OCI-LY7 (cell line): ENCODE measurements around the gene TOLLIP.

Source experiments
- CTCF ChIP-seq: fragments of 200-600 bp; sonication (generic); conservative IDR thresholded peaks from 2 replicates; pipeline ENCODE4 v1.5.1; 2014; ENCODE audit warnings: mild to moderate bottlenecking, antibody characterized with exemption, low read length, moderate library complexity, mixed read lengths
- EZH2phosphoT487 ChIP-seq: fragments of 200-600 bp; sonication (generic); IDR thresholded peaks from 2 replicates; pipeline ENCODE4 v1.6.1; 2018; ENCODE audit warnings: low read depth, borderline replicate concordance, mild to moderate bottlenecking, mixed run types, antibody characterized with exemption, low read length, moderate library complexity, mixed read lengths

GRCh38 chr11:1327064-1327460 is 17.6 kb upstream of the TOLLIP start:
- TF ChIP-seq CTCF (no peak), EZH2phosphoT487 (no peak)
